Activated CD4-positive, alpha-beta memory T cell treated with anti-CD3 and anti-CD28 coated beads, Interleukin-2, amount 10 ng/mL, durations not matched to agents 7 days and 5 days (primary cell): ENCODE results near the gene C19orf12. TPM values are rescaled to one million over a fixed set of nuclear protein-coding genes. Genes with fewer than 3 reads are reported as not detected.

Experiments used
- CTCF ChIA-PET: fragments of 350-600 bp; sonication (Branson Sonifier 250); formaldehyde crosslinking; loops from one replicate; lab custom pipeline; 2021; ENCODE audit warnings: antibody characterized with exemption, inconsistent platforms; lab: Charles Lee
- POLR2A ChIA-PET: fragments of 350-600 bp; sonication (Branson Sonifier 250); formaldehyde crosslinking; loops from one replicate; lab custom pipeline; 2021; ENCODE audit warnings: antibody characterized with exemption; lab: Charles Lee
- DNase-seq: peaks from one replicate; pipeline ENCODE4 v3.0.0-alpha.2; 2020
- H3K27ac Mint-ChIP-seq: one replicate; pipeline ENCODE4 v1.8.0; 2021; ENCODE audit warnings: mild to moderate bottlenecking, mixed read lengths
- H3K27me3 Mint-ChIP-seq: one replicate; pipeline ENCODE4 v1.8.0; 2021; ENCODE audit warnings: mixed read lengths
- H3K36me3 Mint-ChIP-seq: one replicate; pipeline ENCODE4 v1.8.0; 2021; ENCODE audit warnings: low read depth, mixed read lengths
- H3K4me1 Mint-ChIP-seq: one replicate; pipeline ENCODE4 v1.8.0; 2021; ENCODE audit warnings: mixed read lengths
- H3K4me3 Mint-ChIP-seq: one replicate; pipeline ENCODE4 v1.8.0; 2021; ENCODE audit warnings: mild to moderate bottlenecking, mixed read lengths
- H3K9me3 Mint-ChIP-seq: one replicate; pipeline ENCODE4 v1.8.0; 2021; ENCODE audit warnings: mixed read lengths
- total RNA-seq, 2 experiments: library from RNA; stranded (reverse); gene quantifications; one replicate each; pipeline ENCODE4 v1.2.3, GENCODE V29; 2021

The C19orf12 gene
- total RNA-seq, 2 experiments from 2014 or later = 39.2 to 40.7 TPM

DNA sequence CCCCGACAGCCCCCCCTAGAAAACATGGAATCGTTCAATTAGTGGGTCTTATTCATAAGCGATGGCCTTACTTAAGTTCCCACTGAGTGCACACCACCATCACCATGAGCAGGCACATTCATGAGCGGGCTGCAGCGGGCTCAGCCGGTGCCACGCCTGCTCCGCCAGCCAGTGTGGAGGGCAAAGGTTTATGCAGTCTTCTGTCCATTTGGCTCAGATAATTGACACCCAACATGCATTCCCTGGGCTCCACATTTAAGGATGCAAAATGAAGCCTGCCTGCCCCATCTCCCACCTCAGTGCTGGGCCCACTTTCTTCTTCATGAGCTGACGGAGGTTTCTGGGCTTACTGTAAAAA, 12.1 kb downstream of the C19orf12 start:
- peaks cover 32% of the 10 kb centered on the region for H3K4me1 Mint-ChIP-seq
- ChIA-PET POLR2A (no interaction called here), CTCF (interaction anchor here (1.4 kb wide), 1 partner anchor 14 kb away, joined by 5 read pairs; no protein-coding TSS in a partner anchor)
- no peak overlapping the region for H3K27ac Mint-ChIP-seq
- peaks cover 37% of the 10 kb centered on the region for H3K36me3 Mint-ChIP-seq
- H3K4me3 Mint-ChIP-seq = no peak overlapping the region
- DNase-seq = no peak
- H3K9me3 Mint-ChIP-seq = no peaks in the 10 kb centered on the region
- no peaks in the 10 kb centered on the region for H3K27me3 Mint-ChIP-seq

- H3K36me3 Mint-ChIP-seq = peaks cover 33% of the 10 kb centered on the region
- H3K9me3 Mint-ChIP-seq = no peaks in the 10 kb centered on the region
- H3K27me3 Mint-ChIP-seq = no peaks in the 10 kb centered on the region
- DNase-seq = no peak
- no peak overlapping the region for H3K27ac Mint-ChIP-seq
- ChIA-PET POLR2A (interaction anchor here (0.6 kb wide), 1 partner anchor 12 kb away, joined by 3 read pairs; the partner anchor contains the start of gene C19orf12), CTCF (interaction anchor here (1.4 kb wide), 1 partner anchor 14 kb away, joined by 5 read pairs; no protein-coding TSS in a partner anchor)
- H3K4me3 Mint-ChIP-seq = no peak overlapping the region
- H3K4me1 Mint-ChIP-seq = peaks cover 30% of the 10 kb centered on the region
Measured at GRCh38 chr19:29702161-29702962, 12.7 kb downstream of the C19orf12 start.

DNA sequence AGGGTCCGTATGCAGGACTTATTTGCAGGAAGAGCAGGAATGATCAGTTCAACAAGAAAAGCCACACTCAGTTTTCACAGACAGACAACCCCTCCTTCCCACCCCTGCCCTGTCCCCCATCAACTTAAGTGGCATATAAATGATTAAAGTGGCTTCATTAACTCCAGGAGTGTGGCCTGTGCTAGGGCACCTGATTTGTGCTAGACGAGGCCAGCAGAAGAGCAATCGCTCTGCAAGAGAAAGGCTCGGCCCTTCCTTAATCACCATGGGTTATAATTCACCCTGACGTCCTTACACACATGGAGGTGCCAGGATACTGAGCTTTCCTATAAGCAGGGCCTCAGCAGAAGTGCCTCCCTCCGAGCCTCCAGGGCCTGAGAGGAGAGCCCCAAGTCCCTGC, 14.6 kb downstream of the C19orf12 start:
- DNase-seq = no peak
- H3K4me1 Mint-ChIP-seq = peaks cover 15% of the 10 kb centered on the region
- peaks cover 15% of the 10 kb centered on the region for H3K36me3 Mint-ChIP-seq
- CTCF ChIA-PET = interaction anchor here (0.6 to 2.4 kb wide), 3 partner anchors 10 to 16 kb away, joined by 3 to 14 read pairs (median 6); no protein-coding TSS in a partner anchor
- H3K27me3 Mint-ChIP-seq = no peaks in the 10 kb centered on the region
- no peak overlapping the region for H3K4me3 Mint-ChIP-seq
- POLR2A ChIA-PET = interaction anchor here (1.3 to 4.1 kb wide), 3 partner anchors 13 to 94 kb away, joined by 3 to 26 read pairs (median 4); partner anchors contain the start of genes C19orf12 and POP4
- no peaks in the 10 kb centered on the region for H3K9me3 Mint-ChIP-seq
- H3K27ac Mint-ChIP-seq = no peak overlapping the region

DNA sequence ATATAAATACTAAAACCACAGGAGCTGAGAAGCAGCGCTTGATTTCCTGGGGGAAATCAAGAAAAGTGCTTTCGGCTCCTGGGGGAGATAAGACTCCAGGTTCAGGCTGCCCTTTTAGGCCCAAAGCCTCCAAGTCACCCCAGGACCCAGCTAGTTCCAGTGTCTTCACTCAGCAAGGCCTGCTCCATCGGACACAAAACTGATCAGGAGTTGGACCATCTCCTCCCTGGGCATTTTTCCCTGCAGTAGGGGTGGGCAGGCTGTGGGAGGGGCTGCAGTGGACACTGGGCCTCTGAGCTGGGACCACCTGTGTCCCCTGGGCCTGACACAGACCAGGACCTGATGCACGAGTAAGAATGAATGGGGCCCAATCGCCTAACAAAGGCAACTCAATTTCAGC, 15.2 kb downstream of the C19orf12 start:
- Mint-ChIP-seq H3K4me1 (peaks cover 9% of the 10 kb centered on the region), H3K4me3 (no peak overlapping the region), H3K27ac (no peak overlapping the region), H3K36me3 (peaks cover 11% of the 10 kb centered on the region), H3K27me3 (no peaks in the 10 kb centered on the region), H3K9me3 (no peaks in the 10 kb centered on the region)
- ChIA-PET POLR2A (interaction anchor here (1.3 to 4.1 kb wide), 3 partner anchors 14 to 93 kb away, joined by 3 to 26 read pairs (median 4); partner anchors contain the start of genes C19orf12 and POP4), CTCF (interaction anchor here (1.1 to 2.4 kb wide), 2 partner anchors 12 to 16 kb away, joined by 3 to 14 read pairs; no protein-coding TSS in a partner anchor)
- DNase-seq = no peak

GRCh38 chr19:29697523-29698261, 17.4 kb downstream of the C19orf12 start:
- Mint-ChIP-seq H3K4me1 (peaks cover 10% of the 10 kb centered on the region), H3K9me3 (no peaks in the 10 kb centered on the region), H3K4me3 (no peak overlapping the region), H3K27me3 (no peaks in the 10 kb centered on the region), H3K27ac (no peak overlapping the region), H3K36me3 (peaks cover 3% of the 10 kb centered on the region)
- ChIA-PET CTCF (no interaction called here), POLR2A (interaction anchor here (1.3 to 4.1 kb wide), 2 partner anchors 16 to 91 kb away, joined by 3 to 26 read pairs; partner anchors contain the start of genes C19orf12 and POP4)
- DNase-seq = no peak

DNA sequence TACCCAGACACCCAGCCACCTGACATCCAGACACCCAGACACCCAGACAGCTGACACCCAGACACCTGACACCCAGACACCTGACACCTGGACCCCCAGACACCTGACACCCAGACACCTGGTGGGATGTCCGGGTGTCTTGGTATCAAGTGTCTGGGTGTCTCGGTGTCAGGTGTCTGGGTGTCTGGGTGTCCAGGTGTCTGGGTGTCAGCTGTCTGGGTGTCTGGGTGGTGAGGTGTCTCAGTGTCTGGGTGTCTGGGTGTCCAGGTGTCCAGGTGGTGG, 18.6 kb downstream of the C19orf12 start:
- DNase-seq = no peak
- no peaks in the 10 kb centered on the region for H3K9me3 Mint-ChIP-seq
- no peaks in the 10 kb centered on the region for H3K27me3 Mint-ChIP-seq
- no peak overlapping the region for H3K4me3 Mint-ChIP-seq
- H3K36me3 Mint-ChIP-seq = peaks cover 3% of the 10 kb centered on the region
- ChIA-PET POLR2A (interaction anchor here (1.1 to 1.2 kb wide), 2 partner anchors 19 to 90 kb away, joined by 3 to 4 read pairs; partner anchors contain the start of gene POP4), CTCF (no interaction called here)
- peaks cover 11% of the 10 kb centered on the region for H3K4me1 Mint-ChIP-seq
- no peak overlapping the region for H3K27ac Mint-ChIP-seq

- ChIA-PET POLR2A (interaction anchor here (1.1 to 1.2 kb wide), 2 partner anchors 20 to 90 kb away, joined by 3 to 4 read pairs; partner anchors contain the start of gene POP4), CTCF (interaction anchor here (7.1 kb wide), 1 partner anchor 18 kb away, joined by 147 read pairs; the partner anchor contains the start of gene C19orf12)
- H3K36me3 Mint-ChIP-seq = peaks cover 5% of the 10 kb centered on the region
- DNase-seq = no peak
- H3K27ac Mint-ChIP-seq = no peak overlapping the region
- H3K4me1 Mint-ChIP-seq = peaks cover 13% of the 10 kb centered on the region
- no peaks in the 10 kb centered on the region for H3K9me3 Mint-ChIP-seq
- H3K27me3 Mint-ChIP-seq = no peaks in the 10 kb centered on the region
- no peak overlapping the region for H3K4me3 Mint-ChIP-seq
Measured at GRCh38 chr19:29695765-29696564, 19.1 kb downstream of the C19orf12 start.

DNA sequence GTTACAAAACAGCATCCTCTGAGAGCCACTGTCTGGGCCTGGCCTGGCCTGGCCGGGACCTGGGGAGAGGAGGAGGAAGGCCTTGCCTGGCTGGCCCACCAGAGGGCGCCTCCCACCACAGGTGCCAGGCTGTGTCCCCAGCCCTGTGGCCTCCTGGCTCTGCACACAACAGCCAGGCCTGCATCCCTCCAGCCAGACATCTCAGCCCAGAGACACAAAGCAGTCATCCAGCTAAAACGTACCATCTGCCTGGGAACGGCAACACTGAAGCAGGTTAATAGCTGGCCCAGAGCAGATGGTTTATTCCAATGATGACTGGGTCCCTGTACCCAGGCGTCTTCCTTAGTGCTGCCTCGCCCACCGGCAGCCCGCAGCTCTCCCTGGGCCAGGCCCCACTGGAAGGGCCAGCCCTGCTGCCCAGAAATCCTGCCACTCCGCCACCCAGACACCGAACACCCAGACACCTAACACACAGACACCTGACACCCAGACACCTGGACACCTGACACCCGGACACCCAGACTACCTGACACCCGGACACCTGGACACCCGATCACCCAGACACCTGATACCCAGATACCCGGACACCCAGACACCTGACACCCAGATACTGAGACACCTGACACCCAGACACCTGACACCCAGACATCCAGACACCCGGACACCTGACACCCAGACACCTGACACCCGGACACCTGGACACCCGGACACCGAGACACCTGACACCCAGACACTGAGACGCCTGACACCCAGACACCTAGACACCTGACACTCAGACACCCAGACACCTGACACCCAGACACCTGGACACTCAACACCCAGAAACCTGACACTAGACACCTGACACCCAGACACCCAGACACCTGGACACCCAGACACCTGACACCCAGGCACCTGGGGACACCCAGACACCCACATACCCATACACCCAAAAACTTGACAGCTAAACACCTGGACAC, 20.1 kb downstream of the C19orf12 start:
- DNase-seq = peak; percentile 85
- Mint-ChIP-seq H3K4me3 (no peak overlapping the region), H3K4me1 (peaks cover 19% of the 10 kb centered on the region), H3K9me3 (no peaks in the 10 kb centered on the region), H3K27ac (peak overlapping the region; percentile 49), H3K27me3 (no peaks in the 10 kb centered on the region), H3K36me3 (peaks cover 11% of the 10 kb centered on the region)
- POLR2A ChIA-PET = interaction anchor here (0.6 to 3.4 kb wide), 7 partner anchors 18 to 89 kb away, joined by 3 to 44 read pairs (median 4); partner anchors contain the start of genes C19orf12 and POP4
- CTCF ChIA-PET = interaction anchor here (0.8 to 7.1 kb wide), 11 partner anchors 19 to 177 kb away, joined by 3 to 147 read pairs (median 6); partner anchors contain the start of genes C19orf12 and POP4

DNA sequence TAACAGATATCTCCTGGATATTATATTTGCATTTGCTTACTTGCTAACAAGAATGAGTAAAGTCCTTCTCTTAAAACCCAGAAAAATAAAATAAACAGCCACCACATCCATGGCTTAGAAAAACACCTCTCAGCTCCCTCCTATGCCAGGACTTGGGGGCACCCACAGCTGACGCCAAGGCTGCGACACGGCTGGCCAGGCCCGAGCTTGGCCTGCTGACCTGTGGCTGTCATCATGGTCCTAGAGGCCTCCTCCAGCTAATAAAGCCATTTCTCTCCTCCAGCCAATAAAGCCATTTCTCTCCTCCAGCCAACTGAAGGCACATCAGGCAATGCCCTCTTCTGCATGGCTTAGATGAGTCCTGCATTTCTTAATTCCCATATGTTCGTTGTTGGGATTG, 20.9 kb downstream of the C19orf12 start:
- ChIA-PET CTCF (interaction anchor here (0.8 to 7.1 kb wide), 11 partner anchors 20 to 178 kb away, joined by 3 to 147 read pairs (median 6); partner anchors contain the start of genes C19orf12 and POP4), POLR2A (interaction anchor here (0.9 to 3.4 kb wide), 6 partner anchors 19 to 88 kb away, joined by 3 to 44 read pairs (median 4); partner anchors contain the start of genes C19orf12 and POP4)
- peaks cover 17% of the 10 kb centered on the region for H3K36me3 Mint-ChIP-seq
- no peaks in the 10 kb centered on the region for H3K27me3 Mint-ChIP-seq
- no peak overlapping the region for H3K4me3 Mint-ChIP-seq
- peaks cover 24% of the 10 kb centered on the region for H3K4me1 Mint-ChIP-seq
- no peak for DNase-seq
- peaks cover 4% of the 10 kb centered on the region for H3K9me3 Mint-ChIP-seq
- no peak overlapping the region for H3K27ac Mint-ChIP-seq

DNA sequence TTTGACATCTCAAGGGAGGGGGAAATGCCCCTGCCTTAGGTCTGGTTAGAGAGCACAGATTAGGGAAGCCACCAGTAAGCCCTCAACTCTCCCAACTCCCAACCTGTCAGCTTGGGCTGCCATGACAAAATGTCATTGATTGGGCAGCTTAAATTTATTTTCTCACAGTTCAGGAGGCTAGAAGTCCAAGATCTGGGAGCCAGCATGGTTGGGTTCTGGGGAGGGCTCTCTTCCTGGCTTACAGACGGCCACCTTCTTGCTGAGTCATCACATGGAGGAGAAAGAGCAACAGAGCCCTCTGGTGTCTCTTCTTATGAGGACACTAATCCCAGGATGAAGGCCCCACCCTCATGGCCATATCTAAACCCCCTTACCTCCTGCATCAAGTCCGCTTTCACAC, 24.2 kb downstream of the C19orf12 start:
- ChIA-PET POLR2A (interaction anchor here (0.7 to 2.3 kb wide), 11 partner anchors 9 to 92 kb away, joined by 3 to 8 read pairs (median 5); partner anchors contain the start of genes PLEKHF1 and POP4), CTCF (interaction anchor here (1.0 to 7.1 kb wide), 12 partner anchors 10 to 104 kb away, joined by 3 to 147 read pairs (median 13); partner anchors contain the start of genes C19orf12, PLEKHF1 and POP4)
- Mint-ChIP-seq H3K36me3 (peaks cover 18% of the 10 kb centered on the region), H3K27me3 (no peaks in the 10 kb centered on the region), H3K9me3 (peaks cover 4% of the 10 kb centered on the region), H3K27ac (peak overlapping the region; percentile 51), H3K4me3 (no peak overlapping the region), H3K4me1 (peaks cover 45% of the 10 kb centered on the region)
- DNase-seq = peak; percentile 67
